MM.1S (cell line): ENCODE results near the gene P3H1.
"Not testable (repeated sequence)": the region's sequence is repeated elsewhere in the genome, so short reads cannot be mapped to it uniquely, and the experiment has no call there.

Experiments
- DNase-seq: peaks from one replicate; pipeline ENCODE4 v3.0.0-alpha.2; 2015
- H2AFZ ChIP-seq: fragments of 300-600 bp; sonication (generic); 2 replicates; pipeline ENCODE4 v1.6.0; 2016; ENCODE audit warnings: antibody characterized with exemption, low read length
- H3F3A ChIP-seq: fragments of 300-600 bp; sonication (generic); 2 replicates; pipeline ENCODE4 v1.6.1; 2016; ENCODE audit warnings: mild to moderate bottlenecking, antibody characterized with exemption, low read length, moderate library complexity, mixed read lengths; ENCODE audit not compliant: insufficient read depth
- H3K27ac ChIP-seq: fragments of 300-600 bp; sonication (generic); 2 replicates; pipeline ENCODE4 v1.5.1; 2016; ENCODE audit warnings: mild to moderate bottlenecking, low read length
- H3K27me3 ChIP-seq: fragments of 300-600 bp; sonication (generic); replicated peaks from 2 replicates; pipeline ENCODE4 v1.6.0; 2016; ENCODE audit warnings: low read length; ENCODE audit not compliant: insufficient read depth
- H3K36me3 ChIP-seq: fragments of 300-600 bp; sonication (generic); replicated peaks from 2 replicates; pipeline ENCODE4 v1.6.1; 2016; ENCODE audit warnings: mild to moderate bottlenecking, low read length, mixed read lengths; ENCODE audit not compliant: insufficient read depth
- H3K4me1 ChIP-seq: fragments of 300-600 bp; sonication (generic); 2 replicates; pipeline ENCODE4 v1.6.1; 2016; ENCODE audit warnings: low read length, mixed read lengths
- H3K4me2 ChIP-seq: fragments of 300-600 bp; sonication (generic); 2 replicates; pipeline ENCODE4 v1.6.0; 2016; ENCODE audit warnings: low read depth, low read length
- H3K4me3 ChIP-seq: fragments of 300-600 bp; sonication (generic); 2 replicates; pipeline ENCODE4 v1.5.1; 2016; ENCODE audit warnings: low read length, mixed read lengths
- H3K79me2 ChIP-seq: fragments of 300-600 bp; sonication (generic); 2 replicates; pipeline ENCODE4 v1.6.1; 2016; ENCODE audit warnings: mixed run types, low read length, mixed read lengths
- H3K9ac ChIP-seq: fragments of 300-600 bp; sonication (generic); 2 replicates; pipeline ENCODE4 v1.6.1; 2016; ENCODE audit warnings: low read length, mixed read lengths
- H3K9me2 ChIP-seq: fragments of 300-600 bp; sonication (generic); replicated peaks from 2 replicates; pipeline ENCODE4 v1.6.1; 2016; ENCODE audit warnings: mild to moderate bottlenecking, low read length, mixed read lengths; ENCODE audit not compliant: insufficient read depth
- H3K9me3 ChIP-seq: fragments of 300-600 bp; sonication (generic); replicated peaks from 2 replicates; pipeline ENCODE4 v1.6.1; 2016; ENCODE audit warnings: mild to moderate bottlenecking, low read length, mixed read lengths; ENCODE audit not compliant: insufficient read depth
- H4K20me1 ChIP-seq: fragments of 300-600 bp; sonication (generic); 2 replicates; pipeline ENCODE4 v1.6.1; 2016; ENCODE audit warnings: mild to moderate bottlenecking, low read length, moderate library complexity, mixed read lengths; ENCODE audit not compliant: insufficient read depth
- CTCF ChIP-seq: fragments of 300-600 bp; sonication (generic); IDR thresholded peaks from 2 replicates; pipeline ENCODE4 v1.5.1; 2016; ENCODE audit warnings: antibody characterized with exemption, low read length, mixed read lengths
- EZH2 ChIP-seq: fragments of 300-600 bp; sonication (generic); optimal IDR thresholded peaks from 2 replicates; pipeline ENCODE3; 2017; ENCODE audit warnings: low read depth, mild to moderate bottlenecking, antibody characterized with exemption, low read length, mixed read lengths
- EZH2phosphoT487 ChIP-seq: fragments of 300-600 bp; sonication (generic); IDR thresholded peaks from 2 replicates; pipeline ENCODE4 v1.6.1; 2018; ENCODE audit warnings: antibody characterized with exemption, low read length

P3H1 gene

GRCh38 chr1:42766741-42767509 lies at the start of gene P3H1, which contains the start of gene C1orf50:
Gene P3H1, minus strand, starts transcription at chr1:42767028. Its CDS starts 57 bp downstream, at chr1:42766971.
Gene C1orf50, plus strand, starts transcription at chr1:42767249. Its CDS starts 63 bp downstream, at chr1:42767312.
- peak within 1 kb of the TSS; percentile 92 for H3K4me2 ChIP-seq
- peaks cover 63% of the 10 kb centered on the region for H3K79me2 ChIP-seq
- H3K36me3 ChIP-seq: no peaks in the 10 kb centered on the region
- H3K4me1 ChIP-seq: peaks cover 7% of the 10 kb centered on the region
- H2AFZ ChIP-seq: peak within 1 kb of the TSS; percentile 97
- no peaks in the 10 kb centered on the region for H4K20me1 ChIP-seq
- peak within 1 kb of the TSS; percentile 74 for H3K9ac ChIP-seq
- H3K9me2 ChIP-seq: no peaks in the 10 kb centered on the region
- H3K9me3 ChIP-seq: no peaks in the 10 kb centered on the region
- peak; percentile 100 for DNase-seq
- peak within 1 kb of the TSS; percentile 42; the same call in 1 of the 2 replicates for H3K27ac ChIP-seq
- no peaks in the 10 kb centered on the region for H3K27me3 ChIP-seq
- peak within 1 kb of the TSS; percentile 84 for H3K4me3 ChIP-seq
- TF ChIP-seq EZH2phosphoT487 (no peak), EZH2 (no peak), CTCF (no peak)
- no peaks in the 10 kb centered on the region for H3F3A ChIP-seq

- H3K9me3 ChIP-seq: no peaks in the 10 kb centered on the region
- H3K9me2 ChIP-seq: no peaks in the 10 kb centered on the region
- DNase-seq: peak; percentile 17
Measured at GRCh38 chr1:42815941-42816584, 49.2 kb upstream of the P3H1 start.

DNA sequence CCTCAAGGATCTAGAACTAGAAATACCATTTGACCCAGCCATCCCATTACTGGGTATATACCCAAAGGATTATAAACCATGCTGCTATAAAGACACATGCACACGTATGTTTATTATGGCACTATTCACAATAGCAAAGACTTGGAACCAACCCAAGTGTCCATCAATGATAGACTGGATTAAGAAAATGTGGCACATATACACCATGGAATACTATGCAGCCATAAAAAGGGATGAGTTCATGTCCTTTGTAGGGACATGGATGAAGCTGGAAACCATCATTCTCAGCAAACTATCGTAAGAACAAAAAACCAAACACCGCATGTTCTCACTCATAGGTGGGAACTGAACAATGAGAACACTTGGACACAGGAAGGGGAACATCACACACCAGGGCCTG lies 48.0 kb upstream of the P3H1 start:
- not testable (repeated sequence) for H3K4me1 ChIP-seq, H3K9me2 ChIP-seq

More at GRCh38 chr1:42815941-42816584, 49.2 kb upstream of the P3H1 start:
- H3K9ac ChIP-seq: peak overlapping the region; percentile 71; the same call in 1 of the 2 replicates
- H3K36me3 ChIP-seq: no peaks in the 10 kb centered on the region
- H3K4me3 ChIP-seq: peak overlapping the region; percentile 85
- H3K27ac ChIP-seq: peak overlapping the region; percentile 37; the same call in 1 of the 2 replicates
- no peaks in the 10 kb centered on the region for H3K79me2 ChIP-seq
- peak overlapping the region; percentile 90 for H3K4me2 ChIP-seq
- H3K4me1 ChIP-seq: peaks cover 6% of the 10 kb centered on the region
- H3F3A ChIP-seq: peaks cover 8% of the 10 kb centered on the region; the same call in 1 of the 2 replicates
- no peaks in the 10 kb centered on the region for H3K27me3 ChIP-seq
- TF ChIP-seq EZH2 (no peak), CTCF (no peak), EZH2phosphoT487 (no peak)
- peak overlapping the region; percentile 98 for H2AFZ ChIP-seq
- no peaks in the 10 kb centered on the region for H4K20me1 ChIP-seq

More for the DNA sequence above, 48.0 kb upstream of the P3H1 start:
- H3K79me2 ChIP-seq, H3K27me3 ChIP-seq, H3F3A ChIP-seq, H3K36me3 ChIP-seq, H3K9ac ChIP-seq, H3K4me2 ChIP-seq, DNase-seq, H3K27ac ChIP-seq, H3K9me3 ChIP-seq, H4K20me1 ChIP-seq, H3K4me3 ChIP-seq, H2AFZ ChIP-seq: not testable (repeated sequence)
